Activated CD4-positive, alpha-beta T cell treated with anti-CD3 and anti-CD28 coated beads for 4 hours (primary cell): ENCODE data around the gene RAMACL.
A peak's percentile ranks its signal among the peaks of the same experiment; 100 is the strongest.
"Not testable (repeated sequence)": the region's sequence is repeated elsewhere in the genome, so short reads cannot be mapped to it uniquely, and the experiment has no call there.

Source experiments
- DNase-seq, 2 donors: peaks; one replicate each; pipeline ENCODE4 v3.0.0-alpha.2; 2020

Gene RAMACL

GRCh38 chr6:166586424-166587156 is at the start of gene RAMACL:
Gene RAMACL, minus strand, starts transcription at chr6:166586678. Its CDS starts 201 bp downstream, at chr6:166586477.
- DNase-seq: peak in 1 of 2 donors; percentile 44

GRCh38 chr6:166635013-166635970 is 48.8 kb upstream of the RAMACL start:
- DNase-seq: no peak

- not testable (repeated sequence) for DNase-seq
Observed at GRCh38 chr6:166634581-166634980, 48.1 kb upstream of the RAMACL start.

DNA sequence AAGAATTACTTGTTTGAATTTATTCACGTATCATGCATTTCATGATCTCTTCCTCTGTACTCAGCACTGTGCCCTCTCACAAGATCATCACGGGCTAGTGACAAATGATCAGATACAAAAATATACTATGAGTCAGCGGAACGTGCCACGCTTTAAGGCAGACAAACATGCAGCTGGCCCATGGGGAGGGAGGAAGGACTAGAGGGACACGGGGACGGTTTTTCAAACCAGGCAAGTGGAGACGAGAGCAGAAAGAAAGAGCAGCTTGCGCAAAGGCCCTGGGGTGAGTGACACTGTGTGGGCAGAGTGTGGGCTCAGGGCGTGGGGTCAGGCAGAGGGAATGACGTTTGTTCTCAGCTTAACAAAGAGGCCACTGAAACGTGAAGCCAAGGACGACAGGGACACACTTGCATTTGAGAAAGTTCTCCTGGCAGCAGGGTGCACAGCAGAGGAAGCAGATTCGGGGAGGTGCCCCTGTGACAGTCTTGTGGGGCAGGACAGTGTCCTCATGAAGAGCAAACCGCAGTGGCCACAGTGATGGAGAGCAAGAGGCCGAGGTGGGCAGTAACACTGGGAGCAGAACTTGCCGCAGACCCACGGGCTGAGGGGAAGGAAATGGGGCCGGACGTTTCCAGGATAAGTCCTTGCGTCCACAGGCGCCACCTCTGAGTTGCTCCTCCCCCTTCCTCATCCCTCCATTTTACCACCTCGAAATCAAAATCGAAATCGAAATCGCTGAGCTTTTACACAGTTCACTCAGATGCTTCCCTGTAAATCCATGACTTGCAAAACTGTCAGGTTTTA is 47.5 kb upstream of the RAMACL start:
- DNase-seq: no peak

DNA sequence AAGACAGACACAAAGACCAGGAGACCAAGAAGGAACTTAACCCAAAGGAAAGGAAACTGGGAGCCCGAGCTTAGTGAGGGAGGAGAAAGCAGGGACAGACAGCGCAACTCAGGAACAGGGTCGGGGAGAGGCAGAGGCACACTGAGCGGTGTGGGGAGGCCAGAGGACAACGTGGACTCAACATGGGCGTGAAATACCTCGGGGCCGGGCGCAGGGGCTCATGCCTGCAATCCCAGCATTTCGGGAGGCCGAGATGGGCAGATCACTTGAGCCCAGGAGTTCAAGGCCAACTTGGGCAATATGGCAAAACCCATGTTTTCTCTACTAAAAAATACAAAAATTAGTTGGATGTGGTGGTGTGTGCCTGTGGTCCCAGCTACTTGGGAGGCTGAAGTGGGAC is 46.3 kb upstream of the RAMACL start:
- no peak for DNase-seq

DNA sequence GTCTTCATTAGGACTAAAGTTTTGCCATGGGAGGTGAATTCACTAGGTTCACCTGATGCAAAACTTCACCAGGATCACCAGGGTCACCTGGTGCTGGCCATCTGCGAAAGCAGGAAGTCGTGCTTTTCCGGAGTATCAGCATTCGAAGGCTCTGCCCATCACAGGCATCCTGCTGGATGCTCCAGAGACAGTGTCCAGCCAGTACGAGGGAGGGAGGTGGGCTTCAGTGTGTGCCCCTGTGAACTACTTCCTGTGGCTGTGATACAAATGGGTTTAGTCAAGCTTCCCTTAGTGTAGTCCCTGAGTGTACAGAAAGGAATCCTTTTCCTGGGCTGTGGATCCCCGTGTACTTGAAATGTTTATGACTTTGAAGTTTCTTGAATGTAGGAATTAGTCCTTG is 44.0 kb upstream of the RAMACL start:
- DNase-seq: no peak

GRCh38 chr6:166629628-166630027 is 43.1 kb upstream of the RAMACL start:
- no peak for DNase-seq

- DNase-seq: peak; percentile 35 to 51
Observed at GRCh38 chr6:166627875-166628801, 41.7 kb upstream of the RAMACL start.

DNA sequence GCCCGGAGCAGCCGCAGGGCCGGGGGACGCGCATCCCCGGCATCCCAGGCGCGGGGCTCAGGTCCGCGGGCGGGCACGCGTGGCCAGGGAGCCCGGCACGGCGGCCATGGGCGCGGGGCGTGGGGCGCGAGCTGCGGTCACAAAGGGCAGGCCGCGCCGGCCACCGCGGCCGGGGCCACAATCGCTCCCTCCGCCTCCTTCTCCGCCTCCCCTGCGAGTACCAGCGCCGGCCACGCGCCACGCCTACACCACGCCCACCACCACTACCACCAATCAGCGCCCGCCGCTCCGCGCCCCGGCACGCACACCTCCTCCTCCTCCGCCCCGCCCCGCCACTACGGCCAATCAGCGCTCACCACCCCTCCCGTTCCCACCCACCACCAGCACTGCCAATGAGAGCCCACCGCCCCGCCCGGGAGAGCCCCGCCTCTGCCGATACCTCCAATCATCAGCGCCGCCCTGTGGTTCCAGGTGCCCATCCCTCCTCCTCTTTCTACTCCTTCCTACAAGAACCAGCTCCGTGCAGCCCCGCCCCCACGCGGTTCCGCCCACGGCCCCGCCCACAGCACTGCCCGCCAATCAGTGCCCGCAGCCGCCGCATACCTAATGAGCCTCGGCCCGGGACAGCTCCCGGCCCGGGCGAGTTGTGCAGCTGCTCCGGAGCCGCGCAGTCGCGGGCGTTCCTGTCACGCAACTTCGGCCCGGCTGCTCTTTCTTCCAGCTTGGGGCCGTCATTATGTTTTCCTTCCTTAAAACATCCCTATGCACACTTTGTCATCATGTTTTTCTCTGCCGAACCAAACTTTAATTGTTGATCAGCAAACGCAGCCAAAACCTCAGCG is 40.8 kb upstream of the RAMACL start, which contains the start of gene RPS6KA2:
Gene RPS6KA2 (minus strand): TSS at position 219 of the 842 bp plus-strand sequence. CDS start 232 bp downstream, outside the sequence.
- DNase-seq: peak; percentile 100

GRCh38 chr6:166626177-166627032 is 39.9 kb upstream of the RAMACL start:
- DNase-seq: peak; percentile 22 to 24

GRCh38 chr6:166625356-166625755 is 38.9 kb upstream of the RAMACL start:
- no peak for DNase-seq

DNA sequence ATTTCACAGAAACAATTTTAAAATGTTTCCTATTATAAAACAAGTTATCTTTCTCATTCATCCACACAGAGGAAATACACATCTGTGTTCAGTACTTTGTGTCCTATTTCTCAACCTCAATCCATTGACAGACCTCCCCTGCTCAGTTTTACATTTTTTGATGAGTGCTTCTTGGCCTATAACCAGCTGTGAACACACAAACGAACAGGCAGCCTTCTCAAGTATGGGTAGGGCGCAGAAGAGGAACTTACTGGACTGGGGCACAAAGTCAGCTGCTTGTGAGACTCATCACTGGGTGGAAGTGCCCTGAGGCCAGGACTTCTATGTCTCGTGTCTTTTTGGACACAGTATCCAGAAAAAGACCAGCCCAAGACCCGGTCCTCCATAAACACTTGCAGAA is 37.8 kb upstream of the RAMACL start:
- DNase-seq: no peak

GRCh38 chr6:166623318-166623717 is 36.8 kb upstream of the RAMACL start:
- no peak for DNase-seq

DNA sequence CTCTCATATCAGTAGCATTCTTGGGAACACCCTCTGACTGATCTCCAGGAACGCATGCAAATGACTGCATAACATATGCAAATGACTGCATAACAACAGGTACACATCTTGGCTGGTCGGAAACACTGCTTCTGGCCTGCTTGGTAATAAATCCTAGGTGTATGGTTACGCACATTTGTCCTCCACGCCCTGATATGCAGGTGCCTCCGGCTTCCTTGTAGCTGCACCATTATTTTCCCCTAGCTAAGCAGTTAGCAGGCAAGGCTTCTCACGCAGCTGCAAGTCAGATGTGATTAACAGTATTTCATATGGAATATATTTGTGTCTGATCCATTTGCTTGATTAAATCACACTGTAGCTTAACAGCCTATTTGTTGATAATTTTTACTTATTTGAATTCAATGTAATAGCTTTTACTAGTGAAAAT is 34.6 kb upstream of the RAMACL start:
- DNase-seq: no peak

- no peak for DNase-seq
Observed at GRCh38 chr6:166620478-166621113, 34.1 kb upstream of the RAMACL start.

GRCh38 chr6:166619912-166620311 is 33.4 kb upstream of the RAMACL start:
- DNase-seq: no peak

GRCh38 chr6:166618866-166619761 is 32.6 kb upstream of the RAMACL start:
- DNase-seq: no peak

DNA sequence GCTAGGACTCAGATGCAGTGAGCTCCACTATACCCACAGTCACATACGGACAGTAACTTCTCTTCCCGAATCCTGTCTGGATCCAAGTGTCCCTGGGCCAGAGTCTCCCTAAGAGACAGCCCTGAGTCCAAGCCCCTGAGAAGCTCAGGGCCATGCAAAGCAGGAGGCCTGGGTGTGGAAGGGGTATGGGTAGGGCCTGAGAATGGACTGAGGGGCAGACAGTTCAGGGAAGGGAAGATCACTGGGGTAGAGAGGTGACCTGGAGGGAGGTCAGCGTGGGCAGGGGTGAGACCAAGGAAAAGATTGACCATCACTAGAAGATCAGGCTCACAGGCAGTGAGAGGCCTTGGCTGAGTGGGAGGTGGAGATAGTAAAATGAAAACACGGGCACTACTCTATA is 31.8 kb upstream of the RAMACL start:
- no peak for DNase-seq
